NCI-H187 (cell line): ENCODE results near the gene OTUD5.
A peak's percentile ranks its signal among the peaks of the same experiment; 100 is the strongest.

Source experiments
- DNase-seq, 2 experiments: peaks; one replicate each; lab custom pipeline; 2025; lab: John Stamatoyannopoulos, UW

The OTUD5 gene

GRCh38 chrX:48972220-48973164, 15.1 kb upstream of the OTUD5 start:
- DNase-seq, result no peak

DNA sequence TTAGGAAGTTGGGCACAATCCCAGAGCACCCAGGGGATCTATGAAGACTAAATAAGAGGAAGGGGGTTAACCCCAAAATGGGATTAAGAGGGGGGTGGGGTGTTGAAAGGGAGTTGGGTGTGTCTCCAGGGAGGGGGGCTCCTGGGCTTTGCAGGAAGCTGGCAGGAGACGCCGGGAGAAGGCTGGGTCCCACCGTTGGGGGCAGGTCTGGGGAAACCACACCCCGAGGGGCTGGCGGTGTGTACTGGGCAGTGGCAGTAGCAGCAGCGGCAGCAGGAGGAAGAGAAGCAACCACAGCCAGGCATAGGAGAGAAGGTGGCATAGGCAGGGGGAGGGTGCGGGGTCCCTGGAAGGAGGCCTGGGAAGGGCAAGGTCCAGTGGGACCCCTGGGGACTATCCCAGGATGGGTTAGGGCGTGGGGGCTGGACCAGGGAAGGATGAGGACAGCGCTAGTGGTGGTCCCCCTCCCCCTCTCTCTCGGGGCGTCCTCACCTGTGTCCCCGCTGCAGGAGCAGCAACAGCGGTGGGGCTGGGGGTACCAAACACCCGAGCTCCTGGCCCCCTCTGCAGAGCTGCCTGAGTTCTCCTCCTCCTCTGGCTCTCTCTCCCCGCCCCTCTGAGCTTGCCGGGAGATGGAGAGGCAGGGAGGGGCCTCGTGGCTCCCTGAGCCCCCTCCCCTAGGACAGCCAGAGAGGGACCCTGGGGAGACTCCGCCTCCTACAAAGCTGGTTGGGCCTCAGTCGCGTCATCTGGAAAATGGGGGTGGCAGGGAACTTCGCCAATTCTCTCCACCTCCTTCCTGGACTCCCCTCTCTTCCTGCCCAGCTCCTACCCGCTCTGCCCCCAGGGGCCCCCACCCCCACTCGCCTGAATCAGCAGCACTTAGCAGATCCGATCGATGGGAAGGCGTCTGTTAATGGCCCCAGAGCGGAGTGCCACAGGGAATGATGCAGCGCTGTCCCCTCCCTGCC, 14.1 kb upstream of the OTUD5 start, which contains the start of gene KCND1:
TSS of gene KCND1 (minus strand) at position 596 of the 971 bp plus-strand sequence. CDS start 1,573 bp downstream, outside the sequence.
- no peak for DNase-seq

GRCh38 chrX:48969471-48969870, 12.1 kb upstream of the OTUD5 start:
- DNase-seq, result no peak

GRCh38 chrX:48968377-48968776, 11.0 kb upstream of the OTUD5 start:
- DNase-seq, result no peak

DNA sequence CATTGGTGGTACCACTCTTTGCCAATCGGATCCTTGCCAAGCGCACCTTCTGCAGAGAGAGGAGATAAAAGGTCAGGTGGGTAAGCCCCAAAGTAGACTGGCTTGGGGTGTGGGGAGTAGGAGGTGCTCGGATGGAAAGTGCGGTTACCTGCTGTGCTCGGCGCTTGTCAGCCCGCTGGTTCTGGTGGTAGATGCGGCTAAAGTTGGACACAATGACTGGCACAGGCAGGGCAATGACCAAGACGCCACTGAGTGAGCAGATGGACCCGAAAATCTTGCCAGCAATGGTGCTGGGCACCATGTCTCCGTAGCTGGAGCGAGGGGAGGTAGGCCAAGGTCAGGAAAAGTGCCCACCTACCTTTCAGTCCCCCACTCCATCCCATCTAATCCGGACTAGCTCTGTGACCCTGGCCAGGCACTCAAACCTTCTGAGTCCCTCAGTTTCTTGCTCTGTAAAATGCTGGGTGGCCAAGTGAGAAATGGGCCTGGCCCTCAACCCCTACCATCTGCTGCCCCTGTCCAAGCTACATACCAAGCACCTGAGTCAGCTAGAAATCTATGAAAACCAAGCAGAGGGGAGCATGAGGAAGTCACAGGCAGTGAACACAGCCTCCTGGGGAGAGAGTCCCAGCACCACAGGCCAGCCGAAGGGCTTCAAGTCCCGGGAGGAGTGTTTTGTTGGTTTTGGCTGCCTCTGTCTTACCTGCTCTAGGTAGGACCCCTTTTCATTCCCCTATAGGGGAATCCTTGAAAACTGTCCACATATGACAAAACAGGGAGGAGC, 9.6 kb upstream of the OTUD5 start:
- no peak for DNase-seq

GRCh38 chrX:48965959-48966358, 8.6 kb upstream of the OTUD5 start:
- DNase-seq, result no peak

DNA sequence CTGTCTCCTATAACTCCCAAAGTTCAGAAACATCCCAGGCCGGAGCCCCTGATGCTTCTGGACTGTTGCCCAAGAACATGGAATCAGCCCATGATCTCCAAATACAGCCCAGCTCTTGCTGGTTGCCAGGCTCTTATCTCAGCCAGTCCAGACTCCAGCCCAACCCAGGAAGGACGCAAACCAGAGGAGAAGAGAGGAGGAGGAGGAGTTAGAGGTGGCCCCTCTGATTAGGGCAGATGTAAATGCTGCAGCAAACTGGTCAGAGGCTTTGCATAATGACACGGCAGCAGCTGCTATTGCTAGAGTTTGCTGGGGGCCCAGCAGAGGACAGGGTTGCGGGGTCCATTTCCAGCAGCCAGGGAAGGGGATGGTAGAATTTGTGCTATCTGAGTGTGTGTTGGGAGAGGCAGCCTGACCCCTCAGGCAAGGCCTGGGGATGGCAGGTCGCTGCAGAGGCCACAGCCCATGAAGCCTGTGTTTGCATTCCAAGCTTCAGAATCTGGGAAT, 4.2 kb upstream of the OTUD5 start:
- no peak for DNase-seq

- no peak for DNase-seq
Measured at GRCh38 chrX:48960291-48960690, 2.9 kb upstream of the OTUD5 start.

DNA sequence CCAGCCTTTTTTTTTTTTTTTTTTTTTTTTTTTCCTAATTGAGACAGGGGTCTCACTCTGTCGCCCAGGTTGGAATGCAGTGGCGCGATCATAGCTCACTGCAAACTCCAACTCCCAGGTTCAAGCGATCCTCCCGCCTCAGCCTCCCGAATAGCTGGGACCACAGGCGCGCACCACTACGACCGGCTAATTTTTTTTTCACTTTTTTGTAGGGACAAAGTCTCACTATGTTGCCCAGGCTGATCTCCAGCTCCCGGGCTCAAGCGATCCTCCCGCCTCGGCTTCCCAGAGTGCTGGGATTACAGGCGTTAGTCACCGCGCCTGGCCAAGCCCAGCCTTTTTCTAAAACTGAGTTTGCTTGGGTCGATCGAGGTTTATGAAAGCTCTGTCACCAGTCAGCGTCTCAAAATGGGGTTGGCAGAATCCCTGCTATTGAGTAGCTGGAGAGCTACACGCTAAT, 1.3 kb upstream of the OTUD5 start:
- DNase-seq, result peak in 1 of 2 experiments; percentile 31

- peak; percentile 86 to 91 for DNase-seq
Measured at GRCh38 chrX:48957827-48958634, 624 bp upstream of the OTUD5 start.

GRCh38 chrX:48956728-48957414, 536 bp downstream of the OTUD5 start:
- no peak for DNase-seq

DNA sequence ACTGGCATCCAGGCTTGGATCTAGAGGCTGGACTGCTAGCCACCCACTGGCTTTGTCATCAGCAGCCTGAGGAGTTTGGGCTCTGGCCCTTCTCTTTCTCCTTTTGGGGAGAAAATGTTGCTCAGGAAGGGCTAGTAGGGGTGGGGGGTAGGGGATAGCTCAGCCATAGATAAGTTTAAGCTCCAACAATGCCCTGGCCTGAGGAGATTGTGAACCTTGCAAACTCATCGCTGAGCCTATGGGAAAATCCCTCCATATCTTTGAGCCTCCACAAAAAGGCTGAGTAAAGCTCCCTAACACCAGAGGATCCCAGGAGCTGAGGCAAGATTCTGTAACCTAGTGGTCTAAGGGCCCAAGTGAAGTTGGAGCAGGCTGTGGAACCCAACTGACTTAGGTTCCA, 8.8 kb downstream of the OTUD5 start:
- DNase-seq, result no peak

GRCh38 chrX:48945517-48946348, 11.7 kb downstream of the OTUD5 start:
- DNase-seq, result no peak

- no peak for DNase-seq
Measured at GRCh38 chrX:48942895-48943294, 14.5 kb downstream of the OTUD5 start.

GRCh38 chrX:48940404-48940955, 16.9 kb downstream of the OTUD5 start:
- no peak for DNase-seq

DNA sequence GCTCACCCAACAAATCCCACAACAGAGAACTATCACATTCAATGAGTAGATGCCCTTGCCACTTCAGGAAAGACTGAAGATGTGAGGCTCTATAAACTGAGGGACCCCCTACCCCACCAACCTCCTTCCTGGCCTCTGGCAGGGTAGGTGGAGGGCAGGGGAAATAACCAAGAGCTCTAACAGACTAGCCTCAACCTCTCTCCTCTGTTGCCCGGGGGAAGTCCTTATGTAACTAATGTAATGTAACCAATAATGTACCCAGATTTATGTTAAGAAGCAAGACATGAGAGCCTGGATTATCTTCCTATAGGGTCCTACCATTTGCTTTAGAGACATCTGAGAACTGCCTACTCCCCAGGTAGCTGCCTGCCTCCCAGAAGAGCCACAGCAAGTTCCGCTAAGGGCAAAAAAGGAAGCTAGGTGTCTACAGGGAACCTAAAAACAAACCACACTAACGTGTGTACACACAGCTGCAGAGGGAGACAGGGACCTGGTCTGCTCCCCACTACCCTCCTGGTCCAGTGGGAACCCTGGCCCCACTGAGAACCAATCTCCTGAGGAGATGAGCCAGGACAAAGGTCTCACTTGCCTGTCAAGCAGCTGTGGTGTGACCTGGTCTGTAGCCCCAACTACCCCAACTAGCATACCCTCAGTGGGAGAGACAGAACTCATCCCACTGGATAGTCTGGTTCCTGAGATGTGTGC, 17.7 kb downstream of the OTUD5 start:
- no peak for DNase-seq

DNA sequence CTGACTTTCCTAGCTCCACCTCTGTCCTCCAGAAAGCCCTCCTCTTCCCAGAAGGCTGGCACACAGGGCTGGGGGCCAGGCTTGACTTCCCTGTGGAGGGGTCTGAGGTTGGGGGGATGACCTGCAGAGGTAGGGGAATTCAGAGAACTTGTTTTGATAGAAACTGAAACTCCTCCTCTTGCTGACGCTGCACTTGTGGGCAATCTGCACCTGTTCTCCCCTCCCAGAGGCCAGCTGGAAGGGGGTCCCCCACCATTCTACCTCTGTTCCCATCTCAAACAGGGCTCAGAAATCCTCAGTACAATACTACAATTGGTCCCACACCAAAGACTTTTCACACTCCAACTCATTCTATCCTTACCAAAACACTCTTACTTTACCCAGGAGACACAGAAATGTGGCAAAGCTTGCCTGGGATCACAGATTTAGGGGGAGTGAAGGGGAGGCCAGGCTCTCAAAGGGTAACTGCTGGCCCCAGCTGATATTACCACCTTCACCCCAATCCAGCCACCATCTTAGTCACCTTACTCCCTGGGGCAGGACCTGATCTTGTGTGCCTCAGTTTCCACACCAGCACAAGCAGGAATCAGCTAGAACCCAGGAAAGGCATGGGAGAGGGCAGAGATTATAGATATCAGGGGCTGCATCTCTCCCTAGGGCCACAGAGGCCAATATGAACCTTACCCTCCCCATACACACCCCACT, 18.5 kb downstream of the OTUD5 start:
- DNase-seq, result no peak
